HG03039 (cell line): ENCODE measurements around the gene RAPGEF3.

Source experiments
- ATAC-seq: cut with Tn5 transposase; IDR thresholded peaks from one replicate; pipeline ENCODE4 v1.9.1; 2021; ENCODE audit warnings: mild to moderate bottlenecking, moderate library complexity; ENCODE audit not compliant: unreplicated experiment

Gene RAPGEF3, protein sequence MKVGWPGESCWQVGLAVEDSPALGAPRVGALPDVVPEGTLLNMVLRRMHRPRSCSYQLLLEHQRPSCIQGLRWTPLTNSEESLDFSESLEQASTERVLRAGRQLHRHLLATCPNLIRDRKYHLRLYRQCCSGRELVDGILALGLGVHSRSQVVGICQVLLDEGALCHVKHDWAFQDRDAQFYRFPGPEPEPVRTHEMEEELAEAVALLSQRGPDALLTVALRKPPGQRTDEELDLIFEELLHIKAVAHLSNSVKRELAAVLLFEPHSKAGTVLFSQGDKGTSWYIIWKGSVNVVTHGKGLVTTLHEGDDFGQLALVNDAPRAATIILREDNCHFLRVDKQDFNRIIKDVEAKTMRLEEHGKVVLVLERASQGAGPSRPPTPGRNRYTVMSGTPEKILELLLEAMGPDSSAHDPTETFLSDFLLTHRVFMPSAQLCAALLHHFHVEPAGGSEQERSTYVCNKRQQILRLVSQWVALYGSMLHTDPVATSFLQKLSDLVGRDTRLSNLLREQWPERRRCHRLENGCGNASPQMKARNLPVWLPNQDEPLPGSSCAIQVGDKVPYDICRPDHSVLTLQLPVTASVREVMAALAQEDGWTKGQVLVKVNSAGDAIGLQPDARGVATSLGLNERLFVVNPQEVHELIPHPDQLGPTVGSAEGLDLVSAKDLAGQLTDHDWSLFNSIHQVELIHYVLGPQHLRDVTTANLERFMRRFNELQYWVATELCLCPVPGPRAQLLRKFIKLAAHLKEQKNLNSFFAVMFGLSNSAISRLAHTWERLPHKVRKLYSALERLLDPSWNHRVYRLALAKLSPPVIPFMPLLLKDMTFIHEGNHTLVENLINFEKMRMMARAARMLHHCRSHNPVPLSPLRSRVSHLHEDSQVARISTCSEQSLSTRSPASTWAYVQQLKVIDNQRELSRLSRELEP

GRCh38 chr12:47758834-47759690 lies at the start of gene RAPGEF3:
TSS of gene RAPGEF3 (minus strand) at chr12:47758880. CDS start at chr12:47758556, 324 bp downstream.
- peak; percentile 37 for ATAC-seq

DNA sequence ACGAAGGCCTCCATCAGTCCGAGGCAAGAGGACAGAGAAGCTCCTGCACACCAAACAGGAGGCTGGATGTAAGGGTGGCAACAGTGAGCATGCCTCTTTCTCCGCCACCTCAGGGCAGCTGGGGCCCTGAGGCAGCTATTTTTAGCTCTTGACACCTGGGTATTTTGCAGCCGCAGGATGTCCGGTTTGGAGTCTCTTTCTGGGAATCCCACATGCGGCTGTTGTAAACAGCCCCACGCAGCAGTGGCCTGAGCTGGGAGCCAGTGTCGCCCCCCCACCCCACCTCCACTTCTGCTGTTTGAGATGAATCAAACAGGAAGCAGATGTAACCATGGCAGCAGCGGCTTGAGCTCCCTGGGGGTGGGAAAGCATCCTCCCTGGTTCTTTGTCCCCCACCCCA lies 49.4 kb upstream of the RAPGEF3 start:
- peak; percentile 28 for ATAC-seq

- no peak for ATAC-seq
Measured at GRCh38 chr12:47807338-47807737, 48.7 kb upstream of the RAPGEF3 start.

DNA sequence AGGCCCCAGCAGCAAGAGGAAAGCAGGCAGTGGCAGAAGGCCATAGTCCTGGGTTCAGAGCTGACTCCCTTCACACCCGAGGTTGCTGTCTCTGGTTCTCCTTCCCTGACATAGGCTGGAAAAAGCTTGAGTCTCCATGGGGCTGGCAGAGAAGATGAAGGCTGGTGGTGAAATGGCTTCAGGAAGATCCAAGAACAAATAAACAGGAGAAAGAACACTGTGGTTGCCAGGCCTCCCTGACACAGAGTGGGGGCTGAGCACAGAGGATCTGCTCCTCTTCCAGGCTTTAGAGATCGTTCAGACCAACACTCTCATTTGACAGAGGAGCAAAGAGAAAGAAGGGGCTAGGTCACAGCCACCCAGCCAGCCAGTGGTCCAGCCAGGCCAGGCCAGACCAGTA lies 46.7 kb upstream of the RAPGEF3 start:
- ATAC-seq = no peak

DNA sequence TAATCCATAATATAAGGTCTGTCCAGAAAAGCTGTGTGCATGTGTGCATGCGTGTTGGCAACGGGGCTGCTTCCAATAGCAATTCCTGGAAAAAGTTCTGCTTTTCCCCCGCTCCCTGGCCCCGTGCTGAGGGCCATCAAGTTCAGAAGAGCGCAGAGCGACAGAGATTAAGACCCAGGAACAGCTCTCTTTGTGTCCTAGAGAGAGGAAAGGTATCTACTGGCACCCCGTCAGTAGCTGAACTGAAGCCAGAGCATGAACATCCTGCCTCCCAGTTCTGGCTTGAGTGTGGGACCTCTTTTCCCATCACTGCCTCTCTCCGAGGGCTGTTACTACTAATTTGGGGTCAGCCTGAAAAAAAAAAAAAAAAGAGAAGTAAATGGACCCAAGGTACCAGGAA lies 45.5 kb upstream of the RAPGEF3 start:
- no peak for ATAC-seq

DNA sequence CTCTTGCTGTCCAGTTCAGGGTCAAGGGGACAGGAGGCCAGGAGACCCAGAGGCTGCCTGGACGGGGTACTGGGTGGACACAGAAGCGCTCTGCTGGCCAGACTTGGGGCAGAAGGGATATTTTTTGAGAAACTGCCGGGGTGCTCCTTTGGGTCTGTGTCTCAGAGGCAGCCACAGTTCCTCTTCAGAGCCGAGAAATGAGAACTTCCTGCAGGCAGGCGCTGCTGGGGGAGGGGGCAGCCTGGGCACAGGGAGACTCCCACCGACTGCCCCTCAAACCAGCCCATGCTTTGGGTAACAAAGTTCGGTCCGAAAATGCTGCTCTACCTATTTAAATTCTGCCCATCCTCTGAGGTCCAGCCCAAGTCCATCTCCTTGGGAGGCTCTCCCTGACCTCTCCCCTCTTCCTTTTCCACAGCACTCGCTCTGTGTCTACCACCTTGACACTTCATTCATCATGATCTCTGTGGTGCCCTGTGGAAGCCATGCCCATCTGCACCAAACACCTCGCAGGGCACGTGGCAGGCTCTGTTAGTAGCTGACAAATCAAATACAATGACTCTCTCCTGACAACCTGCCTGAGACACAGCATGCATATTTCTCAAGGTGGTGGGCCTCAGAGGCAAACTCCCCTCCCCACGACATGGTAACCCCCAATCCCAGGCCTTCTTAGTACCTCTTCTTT lies 44.7 kb upstream of the RAPGEF3 start:
- no peak for ATAC-seq

- ATAC-seq = no peak
Measured at GRCh38 chr12:47802312-47802711, 43.6 kb upstream of the RAPGEF3 start.

DNA sequence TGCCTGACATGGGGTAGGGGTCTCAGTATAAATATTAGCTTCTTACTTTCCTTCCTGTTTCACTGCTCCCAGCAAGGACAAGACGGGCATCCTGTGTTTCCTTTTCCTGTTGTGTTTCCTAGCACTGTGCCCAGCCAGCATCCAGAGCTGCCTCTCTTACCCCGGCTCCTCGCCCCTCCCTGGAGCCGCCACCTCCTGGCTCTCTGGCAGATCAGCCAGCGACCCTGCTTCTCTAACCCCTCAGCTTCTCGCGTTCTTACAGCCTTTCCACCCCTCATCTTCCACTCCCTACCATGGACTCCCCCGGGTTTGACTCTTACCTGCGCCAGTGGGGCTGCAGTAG lies 43.2 kb upstream of the RAPGEF3 start:
- no peak for ATAC-seq

DNA sequence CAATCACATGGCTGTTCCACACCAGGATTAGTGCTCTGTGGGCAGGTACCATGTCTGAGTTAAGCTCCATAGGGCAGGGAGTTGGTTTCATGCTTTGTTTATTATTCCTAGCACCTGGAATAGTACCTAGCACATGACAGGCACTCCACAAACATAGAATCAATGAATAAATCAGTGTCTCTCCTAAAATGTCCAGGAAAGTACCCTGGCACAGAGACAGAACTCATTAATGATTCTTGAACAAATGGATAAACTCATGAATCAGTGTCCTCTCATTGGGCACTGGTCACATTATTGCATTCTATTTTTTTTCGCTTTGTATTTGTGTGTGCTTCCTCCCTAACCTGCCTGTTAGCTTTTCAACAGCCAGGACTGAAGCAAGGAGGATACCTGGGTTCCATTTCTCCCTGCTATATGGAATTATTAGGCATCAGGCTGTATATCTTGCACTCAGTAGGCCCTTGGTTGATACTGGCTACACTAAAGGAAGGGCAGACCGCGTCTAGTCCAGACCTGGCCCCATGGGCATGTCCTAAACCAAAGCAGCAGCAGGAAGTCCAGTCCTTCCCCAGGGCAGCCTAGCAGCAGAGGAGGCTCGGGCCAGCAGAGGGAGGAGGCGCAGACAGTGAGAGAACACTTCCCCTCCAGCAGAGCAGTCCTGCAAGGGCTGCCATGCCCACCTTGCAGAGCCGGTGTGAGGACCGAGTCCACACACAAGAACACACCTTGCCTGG lies 42.7 kb upstream of the RAPGEF3 start:
- ATAC-seq = no peak

GRCh38 chr12:47800582-47800981 lies 41.9 kb upstream of the RAPGEF3 start:
- ATAC-seq = no peak

DNA sequence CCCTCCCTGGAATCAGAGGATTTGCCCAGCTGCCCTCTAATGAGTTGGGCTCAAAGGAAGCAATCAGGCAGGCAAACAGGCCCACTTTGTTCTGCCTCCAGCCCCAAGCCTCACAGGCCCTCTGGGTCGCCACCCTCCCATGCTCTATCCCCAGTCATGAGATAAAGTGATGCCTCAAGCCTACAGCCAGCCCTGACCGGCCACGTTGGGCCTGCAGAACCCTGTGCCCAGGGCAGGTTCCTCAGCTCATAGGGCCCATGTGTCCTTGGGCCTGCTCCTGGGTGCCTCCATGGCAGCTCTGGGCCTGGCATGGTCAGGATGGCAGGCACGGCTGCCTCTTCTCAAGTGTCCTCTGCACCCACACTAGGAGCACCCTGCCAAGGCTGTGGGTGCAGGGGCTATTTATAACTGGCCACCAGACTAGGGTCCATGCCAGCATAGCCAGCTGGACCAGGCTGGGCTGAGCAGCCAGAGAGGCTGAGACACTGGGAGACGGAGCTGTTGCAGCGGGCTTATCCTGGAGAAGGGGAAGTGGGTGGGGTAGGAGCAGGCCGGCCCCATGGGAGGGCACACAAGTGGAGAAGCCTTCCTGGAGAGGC lies 40.8 kb upstream of the RAPGEF3 start:
- no peak for ATAC-seq

- ATAC-seq = no peak
Measured at GRCh38 chr12:47798382-47798948, 39.8 kb upstream of the RAPGEF3 start.

DNA sequence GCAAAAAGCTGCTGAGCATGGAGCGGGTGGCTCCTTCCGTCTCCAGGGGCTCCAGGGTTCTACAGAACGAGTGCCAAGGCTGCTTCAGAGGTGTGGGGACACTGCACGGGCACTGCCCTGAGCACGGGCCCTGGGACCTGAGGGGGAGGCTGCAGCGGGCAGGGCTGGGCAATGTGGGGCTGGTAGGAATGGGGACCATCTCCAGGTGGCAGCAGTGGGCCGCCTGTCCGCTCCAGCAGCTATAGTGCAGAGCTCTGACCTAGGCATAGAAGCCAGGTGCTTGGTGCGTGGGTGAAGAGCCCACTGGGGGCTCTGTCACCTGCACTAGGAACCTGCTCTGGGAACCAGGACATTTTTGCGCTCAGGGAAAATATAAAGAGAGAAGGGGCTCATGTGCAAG lies 38.8 kb upstream of the RAPGEF3 start:
- ATAC-seq = peak; percentile 53

- ATAC-seq = no peak
Measured at GRCh38 chr12:47795814-47796411, 37.2 kb upstream of the RAPGEF3 start.

GRCh38 chr12:47795121-47795813 lies 36.6 kb upstream of the RAPGEF3 start:
- ATAC-seq = no peak

DNA sequence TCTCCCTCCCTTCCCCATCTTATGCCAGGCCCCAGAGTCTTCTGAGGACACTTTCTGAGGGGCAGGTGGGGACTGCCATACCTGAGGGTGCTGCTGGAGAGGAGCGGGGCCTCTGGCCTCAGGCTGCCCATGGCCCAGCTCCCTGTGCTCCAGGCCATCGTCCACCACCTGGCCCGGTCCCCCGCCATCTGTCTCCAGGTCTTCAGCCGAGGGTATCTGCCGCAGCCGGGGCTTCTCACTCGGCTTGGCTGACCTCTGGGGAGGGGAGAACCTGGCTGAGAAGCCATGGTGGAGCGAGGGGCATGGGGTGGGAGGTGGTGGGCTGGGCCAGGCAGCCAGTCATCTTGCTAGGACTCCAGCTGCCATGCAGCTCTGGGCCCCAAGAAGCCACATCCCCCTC lies 36.0 kb upstream of the RAPGEF3 start:
- no peak for ATAC-seq

DNA sequence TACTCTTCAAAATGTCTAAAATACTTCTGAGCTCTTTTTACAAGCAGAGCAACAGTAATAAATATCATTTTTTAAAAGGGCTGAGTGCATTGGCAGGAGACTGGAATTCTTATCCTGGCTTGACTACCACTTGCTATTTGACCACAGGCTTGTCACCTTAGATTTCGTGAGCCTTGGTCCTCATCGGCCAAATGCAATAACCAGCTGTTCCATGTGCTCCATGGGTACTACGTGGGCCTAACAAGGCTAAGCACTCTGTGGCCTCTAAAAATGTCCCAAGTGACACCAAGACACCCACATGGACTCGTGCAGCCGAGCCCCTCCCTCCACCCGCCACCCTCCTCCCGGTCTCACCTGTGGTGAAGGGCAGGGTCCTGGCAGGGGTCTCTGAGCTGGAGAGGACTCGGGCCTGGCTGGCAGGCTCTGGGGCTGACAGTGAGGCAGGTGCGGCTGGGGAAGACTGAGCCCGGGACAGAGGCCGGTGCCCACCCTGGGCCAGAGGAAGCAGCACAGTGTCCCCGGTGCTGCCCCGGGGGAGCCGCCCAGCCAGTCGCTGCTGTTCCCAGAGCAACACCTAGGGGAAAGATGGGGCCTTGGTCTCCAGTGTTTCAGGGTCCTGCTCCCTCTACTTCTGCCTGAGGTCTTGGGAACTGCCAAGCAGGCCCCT lies 34.5 kb upstream of the RAPGEF3 start:
- no peak for ATAC-seq

DNA sequence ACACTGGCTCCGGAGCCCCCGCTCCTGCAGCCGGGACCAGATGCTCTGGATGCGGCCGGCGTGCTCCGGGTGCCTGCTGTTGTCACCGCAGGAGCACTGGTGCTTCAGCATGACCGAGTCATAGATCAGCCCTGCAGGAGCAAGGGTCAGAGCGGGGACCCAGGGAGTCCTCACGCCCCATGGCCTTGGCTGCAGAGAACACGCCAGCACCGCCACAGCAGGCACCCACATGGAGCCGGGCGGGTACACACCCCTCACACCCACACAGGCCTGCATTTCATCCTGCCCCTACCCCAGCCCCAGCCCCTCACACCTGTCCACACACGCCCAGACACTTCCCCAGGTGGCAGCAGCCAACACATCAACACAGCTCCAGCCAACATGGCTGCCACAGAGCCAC lies 33.2 kb upstream of the RAPGEF3 start:
- ATAC-seq = no peak
